GM18517 (cell line): ENCODE results near the gene PPP2R2B.

Experiments
- ATAC-seq: cut with Tn5 transposase; IDR thresholded peaks from one replicate; pipeline ENCODE4 v1.9.1; 2021; ENCODE audit warnings: mild to moderate bottlenecking, moderate library complexity; ENCODE audit not compliant: unreplicated experiment

The PPP2R2B gene

GRCh38 chr5:146878476-146879172, at the start of gene PPP2R2B:
Gene PPP2R2B, minus strand, starts transcription at chr5:146878757.
- ATAC-seq = no peak

GRCh38 chr5:146924132-146924531, 45.6 kb upstream of the PPP2R2B start:
- no peak for ATAC-seq

DNA sequence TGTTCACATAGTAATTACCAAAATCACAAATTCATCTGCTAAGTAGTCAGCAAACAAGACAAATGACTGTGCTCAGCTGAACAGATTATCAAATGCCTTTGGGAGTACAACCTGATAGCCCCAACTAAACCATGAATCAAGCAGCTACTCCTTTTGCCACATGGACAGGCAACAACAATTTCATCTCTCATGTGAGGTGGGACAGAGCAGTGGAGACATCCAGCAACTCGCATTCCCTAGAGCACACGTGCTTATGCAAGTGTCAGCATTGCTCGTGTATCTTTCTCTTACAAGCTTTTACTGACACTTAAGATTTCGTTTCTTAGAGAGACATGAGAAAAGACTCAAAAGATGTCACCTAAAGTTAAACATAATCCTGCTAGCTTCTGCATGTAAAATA, 42.7 kb upstream of the PPP2R2B start:
- no peak for ATAC-seq

- ATAC-seq = no peak
Observed at GRCh38 chr5:146920351-146920881, 41.9 kb upstream of the PPP2R2B start.

DNA sequence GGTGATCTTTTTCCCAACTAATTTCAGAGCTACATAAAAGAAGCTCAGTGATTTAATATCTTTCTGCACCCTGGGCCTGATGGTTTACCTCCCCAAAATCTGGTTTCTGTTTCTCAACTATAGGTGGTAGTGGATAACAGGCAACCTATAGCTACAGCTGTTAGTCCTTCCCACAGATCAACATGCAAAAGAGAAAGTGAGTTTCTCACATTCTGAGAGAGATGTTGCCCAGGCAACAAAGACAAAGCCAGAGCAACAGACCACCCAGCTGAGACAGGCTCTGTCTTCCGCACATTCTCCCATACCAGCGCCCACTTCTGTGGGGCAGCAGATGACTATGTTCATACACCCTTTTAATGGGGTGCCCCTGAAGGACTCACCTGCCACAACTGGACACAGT, 40.7 kb upstream of the PPP2R2B start:
- ATAC-seq = no peak

DNA sequence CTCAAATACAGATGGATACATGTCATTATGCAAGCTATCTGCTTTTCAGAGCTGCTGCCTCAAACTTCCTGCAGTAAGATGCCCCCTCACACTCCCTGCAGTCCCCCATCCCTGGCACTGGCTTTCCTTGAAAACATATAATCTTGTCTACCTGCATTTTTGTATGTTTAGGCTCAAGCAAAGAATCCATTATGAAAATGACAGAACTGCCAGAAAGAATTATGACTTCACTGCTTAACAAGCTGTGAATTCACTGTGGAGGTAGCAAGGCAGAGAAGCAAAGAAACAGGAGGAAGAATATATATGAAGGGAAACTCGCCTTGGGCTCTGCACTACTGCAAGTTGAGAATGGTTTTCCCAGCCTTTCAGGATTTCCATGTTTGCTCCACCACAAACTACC, 39.4 kb upstream of the PPP2R2B start:
- no peak for ATAC-seq

- ATAC-seq = no peak
Observed at GRCh38 chr5:146912874-146913273, 34.3 kb upstream of the PPP2R2B start.

DNA sequence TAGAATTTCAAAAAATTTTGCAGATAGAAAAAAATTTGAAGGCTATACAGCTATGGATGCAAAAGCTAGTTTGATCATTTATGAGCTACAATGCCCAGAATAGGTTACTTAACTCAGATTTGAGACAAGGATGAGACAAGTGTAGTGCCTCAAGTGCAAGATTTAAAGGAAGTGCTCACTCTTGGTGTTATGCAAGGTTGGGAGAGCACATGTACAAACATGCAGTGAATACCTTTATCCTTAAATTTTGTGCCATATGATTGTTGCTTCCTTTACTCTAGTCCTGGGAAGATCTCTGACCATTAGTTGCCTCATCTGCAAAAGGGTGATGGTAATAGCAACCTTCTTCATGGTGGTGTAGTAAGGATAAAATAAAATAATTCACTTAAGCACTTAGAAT, 31.7 kb upstream of the PPP2R2B start:
- no peak for ATAC-seq

DNA sequence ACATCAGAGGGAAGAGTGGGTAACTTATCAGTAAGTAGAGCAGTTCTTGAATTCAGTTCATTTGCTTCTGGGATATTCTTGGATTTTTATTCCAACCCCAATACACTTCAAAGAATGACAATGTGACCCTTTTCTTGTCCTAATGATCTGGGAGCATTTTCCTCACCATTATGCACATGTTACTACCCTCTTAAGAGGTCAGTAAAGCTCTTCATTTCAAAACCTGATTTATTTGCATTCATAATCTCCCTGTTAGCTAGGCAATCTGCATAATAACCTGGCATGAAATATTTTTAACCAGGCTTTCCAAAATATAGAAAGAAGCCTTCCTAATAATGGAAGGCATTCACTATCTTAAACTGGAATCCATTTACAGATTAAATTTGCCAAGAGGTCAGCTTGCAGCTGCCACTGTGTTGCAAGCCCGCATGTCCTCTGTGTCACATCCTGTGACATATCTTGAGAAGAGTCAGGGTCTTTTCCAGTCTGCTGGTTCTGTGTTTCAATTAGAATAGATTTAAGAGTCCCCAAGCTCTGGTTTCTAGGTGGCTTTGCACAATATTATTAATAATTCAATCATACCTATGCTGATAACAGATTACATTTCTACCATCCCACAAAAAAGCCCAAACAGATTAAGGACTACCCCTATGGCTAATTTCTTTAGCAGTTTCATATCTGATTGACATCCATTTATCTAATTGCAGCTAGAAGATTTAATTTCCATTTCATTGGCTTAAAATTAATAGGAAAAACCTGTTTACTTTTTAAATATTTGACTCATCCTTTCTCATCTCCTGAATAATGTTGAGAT, 30.9 kb upstream of the PPP2R2B start:
- no peak for ATAC-seq

DNA sequence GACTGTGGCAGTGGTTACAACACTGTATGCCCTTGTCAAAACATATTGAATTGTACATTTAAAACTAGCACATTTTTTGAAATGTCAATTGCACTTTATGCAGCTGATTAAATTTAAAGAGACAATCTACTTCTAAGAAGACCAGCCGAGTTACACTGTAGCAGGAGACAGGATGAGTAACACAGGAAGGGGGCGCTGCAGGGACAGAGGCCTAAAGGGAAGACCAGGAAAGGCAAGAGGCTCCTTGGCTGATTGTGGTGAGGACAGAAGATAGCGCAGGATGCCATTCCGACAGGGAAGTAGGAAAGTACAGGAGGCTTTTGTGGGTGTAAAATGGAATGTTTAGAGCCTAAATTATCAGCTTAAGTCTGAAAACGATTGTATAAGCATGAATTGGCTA, 28.2 kb upstream of the PPP2R2B start:
- ATAC-seq = no peak

DNA sequence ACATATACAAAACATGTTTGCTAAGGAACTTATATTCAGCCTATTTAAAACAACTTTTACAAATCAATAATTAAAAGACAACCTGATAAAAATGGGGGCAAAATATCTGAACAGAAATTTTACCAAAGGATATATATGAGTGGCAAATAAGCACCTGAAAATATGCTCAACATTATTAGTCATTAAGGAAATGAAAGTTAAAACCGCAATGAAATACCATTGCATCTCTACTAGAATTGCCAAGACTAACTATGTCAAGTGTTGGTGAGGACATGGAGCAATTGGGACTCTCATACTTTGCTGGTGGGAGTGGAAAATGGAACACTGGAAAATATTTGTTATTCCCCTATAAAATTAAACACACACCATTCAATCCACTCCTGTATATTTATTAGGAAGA, 26.3 kb upstream of the PPP2R2B start:
- no peak for ATAC-seq

DNA sequence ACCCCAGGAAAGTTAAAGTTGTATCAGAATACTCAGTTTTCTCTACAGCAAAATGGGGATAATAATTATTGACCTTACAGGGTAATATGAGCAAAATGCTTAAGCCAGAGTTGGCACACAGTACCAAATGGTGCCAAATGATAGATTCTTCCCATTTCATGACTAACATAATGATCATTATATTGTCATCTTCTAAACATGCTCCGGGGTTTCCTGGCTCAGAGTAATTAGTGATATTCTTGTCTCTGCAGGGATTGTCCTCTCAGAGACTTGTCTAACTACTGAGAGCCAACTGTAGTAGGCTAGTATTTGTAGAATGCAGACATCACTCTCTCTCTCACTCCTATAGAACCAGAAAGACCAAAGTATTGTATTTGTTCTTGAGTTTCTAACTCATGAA, 25.2 kb upstream of the PPP2R2B start:
- no peak for ATAC-seq

DNA sequence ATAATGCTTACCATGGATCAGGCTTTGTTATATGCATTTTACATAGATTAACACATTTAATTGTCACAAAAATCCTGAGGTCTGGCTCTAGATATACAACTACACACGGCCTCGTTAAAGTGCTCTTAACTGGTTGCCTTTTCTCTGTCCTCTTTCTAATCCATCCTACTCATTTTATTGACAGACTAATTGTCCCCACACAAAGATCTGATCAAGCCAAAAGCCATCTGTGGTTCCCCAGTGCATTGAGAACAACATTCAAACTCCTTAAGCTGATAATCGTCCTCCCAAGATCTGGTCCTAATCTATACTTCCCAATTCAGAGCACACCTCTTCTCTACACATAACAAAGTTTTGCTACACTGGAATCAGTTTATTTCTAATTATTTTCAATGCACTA, 23.9 kb upstream of the PPP2R2B start:
- no peak for ATAC-seq

- no peak for ATAC-seq
Observed at GRCh38 chr5:146897061-146897460, 18.5 kb upstream of the PPP2R2B start.

DNA sequence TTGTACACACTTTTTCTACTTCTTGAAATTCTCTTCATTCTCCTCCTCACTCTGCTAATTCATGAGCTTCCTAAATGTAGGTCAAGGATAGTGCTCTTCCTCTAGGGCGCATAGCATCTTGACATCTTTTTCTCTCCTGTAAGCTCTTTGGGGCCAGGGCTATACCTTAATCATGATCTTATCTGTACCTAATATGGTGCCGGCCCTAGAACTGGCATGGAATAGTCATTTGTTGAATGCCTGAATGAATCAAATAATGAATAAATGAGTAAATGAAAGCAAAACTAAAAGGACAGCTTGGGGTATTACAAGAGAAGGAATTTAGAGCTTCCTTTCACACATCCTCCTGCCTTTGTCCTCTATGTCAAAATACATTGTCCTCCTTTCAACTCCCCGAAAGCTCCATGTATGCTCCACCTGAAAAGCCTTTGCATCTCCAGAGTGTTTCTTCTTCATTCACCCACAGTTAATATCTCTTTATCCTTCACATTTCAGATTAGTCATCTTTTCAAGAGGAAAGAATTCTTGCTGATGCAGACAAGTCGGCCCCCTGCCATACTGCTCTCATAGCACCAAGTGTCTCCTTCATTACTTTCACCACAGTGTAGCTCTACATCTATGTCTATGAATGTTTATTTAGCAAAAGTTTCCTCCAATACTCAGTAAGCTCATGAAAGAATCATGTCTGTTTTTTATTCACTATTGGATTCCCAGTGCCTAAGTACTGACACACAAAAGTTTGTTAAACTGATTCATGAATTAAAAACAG, 16.4 kb upstream of the PPP2R2B start:
- no peak for ATAC-seq

- ATAC-seq = no peak
Observed at GRCh38 chr5:146893991-146894390, 15.4 kb upstream of the PPP2R2B start.

DNA sequence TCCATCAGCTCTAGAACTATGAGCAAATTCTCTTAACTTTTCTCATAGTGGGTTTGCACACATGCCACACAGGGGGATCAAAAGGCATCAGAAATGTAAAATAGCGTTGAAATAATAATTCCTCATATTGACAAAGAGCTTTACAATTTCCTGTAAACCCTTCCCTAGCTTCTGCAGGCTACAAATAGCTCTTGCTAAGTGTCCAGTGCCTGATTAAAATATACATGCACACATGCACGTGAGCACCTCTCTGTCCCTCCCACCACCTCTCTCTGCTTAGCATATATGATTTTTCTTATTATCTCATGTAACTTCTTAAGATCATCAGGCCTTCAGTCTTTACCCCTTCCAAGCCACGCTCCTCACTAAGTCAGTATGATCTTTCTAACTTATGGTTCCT, 13.7 kb upstream of the PPP2R2B start:
- no peak for ATAC-seq

DNA sequence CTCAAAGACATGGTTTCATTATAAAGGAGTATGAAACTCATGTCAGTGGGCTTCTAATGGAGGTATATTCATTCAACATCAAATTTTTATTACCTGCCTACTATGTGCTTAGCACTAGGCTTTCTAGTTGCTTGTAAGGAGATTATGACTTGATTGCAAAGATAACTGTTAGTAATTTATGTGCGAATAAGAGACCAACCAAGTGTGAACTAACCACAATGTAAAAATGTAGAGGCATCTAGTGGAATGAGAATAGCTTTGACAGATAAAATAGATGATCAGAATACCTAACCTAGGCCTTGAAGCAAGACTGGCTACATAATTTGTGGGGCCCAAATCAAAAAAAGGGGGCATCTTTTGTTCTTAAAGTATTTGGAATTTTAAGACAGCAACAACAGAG, 13.0 kb upstream of the PPP2R2B start:
- no peak for ATAC-seq

DNA sequence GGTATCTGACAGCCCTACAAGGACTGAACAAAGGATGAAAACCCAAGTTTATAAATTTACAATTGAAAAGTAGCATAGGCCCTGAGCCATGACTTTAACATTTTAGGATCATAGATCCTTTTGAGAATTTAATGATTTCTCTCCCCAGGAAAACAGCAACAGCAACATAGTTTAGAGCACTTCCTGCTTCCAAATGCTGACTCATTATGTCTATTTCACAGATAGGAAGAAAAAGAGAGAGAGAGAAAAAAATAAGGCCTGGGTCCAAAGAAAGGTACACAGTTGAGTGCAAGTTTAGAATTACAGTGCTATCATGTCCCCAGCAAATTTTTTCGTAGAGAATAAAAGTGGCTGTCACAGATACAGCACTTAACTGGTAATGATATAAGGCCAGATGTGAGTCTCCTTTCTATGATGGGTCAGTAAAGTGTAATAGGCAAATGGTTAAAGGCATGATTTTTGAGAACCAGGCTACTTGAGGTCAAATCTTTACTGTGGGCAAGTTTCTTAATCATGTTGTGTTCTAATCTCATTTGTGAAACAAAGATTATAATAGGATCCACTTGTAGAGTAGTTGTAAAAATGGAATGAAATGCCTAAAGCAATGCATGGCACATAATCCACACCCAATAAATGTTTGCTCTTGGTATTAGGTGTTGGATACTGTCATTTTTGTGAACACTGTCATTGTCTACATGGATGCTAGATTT, 12.3 kb upstream of the PPP2R2B start:
- ATAC-seq = no peak

DNA sequence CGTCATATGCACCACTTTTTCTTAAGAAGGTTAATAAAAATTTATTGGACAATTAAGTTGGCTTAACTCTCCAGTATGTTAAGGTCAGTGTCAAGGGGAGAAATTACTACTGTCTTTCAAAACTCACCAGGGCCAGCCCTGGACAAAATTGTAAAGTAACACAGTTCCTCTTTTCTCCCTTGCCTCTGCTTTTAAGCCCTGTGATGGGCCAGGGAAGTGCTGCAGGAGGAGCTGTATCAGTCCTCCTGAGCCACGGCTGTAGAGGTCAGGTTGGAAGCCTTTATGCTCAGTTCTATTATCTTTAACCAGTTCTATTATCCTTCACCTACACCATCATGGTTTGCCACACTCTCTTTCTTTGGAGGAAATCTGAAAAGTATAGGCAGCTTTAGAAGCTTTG, 11.5 kb upstream of the PPP2R2B start:
- ATAC-seq = no peak

- no peak for ATAC-seq
Observed at GRCh38 chr5:146889169-146889568, 10.6 kb upstream of the PPP2R2B start.
